ENCODE data around the gene DNAJC8.

DNA sequence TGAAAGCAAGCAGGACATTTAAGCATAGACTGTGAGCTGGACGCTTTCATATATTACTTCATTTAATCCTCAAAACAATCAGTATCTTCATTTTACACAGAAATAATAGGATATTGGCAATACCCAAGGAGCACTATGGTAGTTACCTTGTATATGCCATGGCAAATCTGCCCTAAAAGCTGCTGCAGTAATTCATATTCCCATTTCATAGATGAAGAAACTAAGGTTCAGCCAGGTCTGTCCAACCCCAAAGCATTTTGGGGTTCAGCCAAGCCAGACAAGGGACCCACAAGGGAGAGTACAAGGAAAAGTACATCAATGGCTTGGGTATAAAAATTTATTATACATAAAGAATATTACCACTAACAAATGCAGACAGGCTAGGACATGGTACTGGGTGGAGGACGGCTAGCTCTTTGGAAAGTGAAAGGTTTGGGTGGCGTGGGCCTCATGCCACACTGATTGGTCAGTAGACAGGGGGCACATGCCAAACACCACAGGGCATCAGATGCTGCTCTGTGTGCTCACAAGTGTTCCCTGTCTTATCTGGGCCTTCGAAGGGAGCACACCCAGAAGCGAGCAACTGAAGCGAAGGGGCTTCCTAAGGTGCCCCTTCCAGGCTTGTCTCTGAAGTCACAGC, 32.5 kb downstream of the DNAJC8 start:
- TF ChIP-seq, protein P1, sequence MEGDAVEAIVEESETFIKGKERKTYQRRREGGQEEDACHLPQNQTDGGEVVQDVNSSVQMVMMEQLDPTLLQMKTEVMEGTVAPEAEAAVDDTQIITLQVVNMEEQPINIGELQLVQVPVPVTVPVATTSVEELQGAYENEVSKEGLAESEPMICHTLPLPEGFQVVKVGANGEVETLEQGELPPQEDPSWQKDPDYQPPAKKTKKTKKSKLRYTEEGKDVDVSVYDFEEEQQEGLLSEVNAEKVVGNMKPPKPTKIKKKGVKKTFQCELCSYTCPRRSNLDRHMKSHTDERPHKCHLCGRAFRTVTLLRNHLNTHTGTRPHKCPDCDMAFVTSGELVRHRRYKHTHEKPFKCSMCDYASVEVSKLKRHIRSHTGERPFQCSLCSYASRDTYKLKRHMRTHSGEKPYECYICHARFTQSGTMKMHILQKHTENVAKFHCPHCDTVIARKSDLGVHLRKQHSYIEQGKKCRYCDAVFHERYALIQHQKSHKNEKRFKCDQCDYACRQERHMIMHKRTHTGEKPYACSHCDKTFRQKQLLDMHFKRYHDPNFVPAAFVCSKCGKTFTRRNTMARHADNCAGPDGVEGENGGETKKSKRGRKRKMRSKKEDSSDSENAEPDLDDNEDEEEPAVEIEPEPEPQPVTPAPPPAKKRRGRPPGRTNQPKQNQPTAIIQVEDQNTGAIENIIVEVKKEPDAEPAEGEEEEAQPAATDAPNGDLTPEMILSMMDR (IDR thresholded peaks at IDR 0.05; ENCODE audit: borderline replicate concordance, extremely low read depth, low read length, poor library complexity, severe bottlenecking): no peak
- TF ChIP-seq EZH2 (IDR thresholded peaks at IDR 0.05; ENCODE audit: borderline replicate concordance, low read depth, low read length, severe bottlenecking): no peak

Data from DND-41 (cell line).